ENCODE results near the gene CKB.

CKB gene

GRCh38 chr14:103522649-103523574 lies at the start of gene CKB:
CKB (minus strand) TSS chr14:103522830; CDS start chr14:103522493, 337 bp downstream.
- DNase-seq, result peak; percentile 77

GRCh38 chr14:103569408-103569807 lies 46.8 kb upstream of the CKB start:
- DNase-seq, result no peak

GRCh38 chr14:103568952-103569351 lies 46.3 kb upstream of the CKB start:
- no peak for DNase-seq

- peak; percentile 57 for DNase-seq
Observed at GRCh38 chr14:103563844-103564505, 41.3 kb upstream of the CKB start.

- DNase-seq, result no peak
Observed at GRCh38 chr14:103563226-103563620, 40.6 kb upstream of the CKB start.

- peak; percentile 94 for DNase-seq
Observed at GRCh38 chr14:103562429-103563225, 40.0 kb upstream of the CKB start, which contains the start of the genes BAG5 and COA8. BAG5 (minus strand) TSS chr14:103562657; CDS start chr14:103561164, 1,493 bp downstream. COA8 (plus strand) TSS chr14:103562960; CDS start chr14:103563002, 42 bp downstream.

- DNase-seq, result peak; percentile 74
Observed at GRCh38 chr14:103562179-103562428, 39.5 kb upstream of the CKB start.

GRCh38 chr14:103561381-103562178 lies 39.0 kb upstream of the CKB start:
- DNase-seq, result peak; percentile 87

- DNase-seq, result no peak
Observed at GRCh38 chr14:103560691-103561090, 38.1 kb upstream of the CKB start.

GRCh38 chr14:103559766-103560165 lies 37.1 kb upstream of the CKB start:
- no peak for DNase-seq

GRCh38 chr14:103558071-103558882 lies 35.6 kb upstream of the CKB start:
- DNase-seq, result no peak

GRCh38 chr14:103556946-103557758 lies 34.5 kb upstream of the CKB start:
- no peak for DNase-seq

- no peak for DNase-seq
Observed at GRCh38 chr14:103555559-103556337, 33.1 kb upstream of the CKB start.

GRCh38 chr14:103552846-103553210 lies 30.2 kb upstream of the CKB start:
- no peak for DNase-seq

- no peak for DNase-seq
Observed at GRCh38 chr14:103552011-103552845, 29.6 kb upstream of the CKB start.

GRCh38 chr14:103551338-103551762 lies 28.7 kb upstream of the CKB start:
- no peak for DNase-seq

- DNase-seq, result no peak
Observed at GRCh38 chr14:103550451-103551337, 28.1 kb upstream of the CKB start.
